Hepatocyte (in vitro differentiated cells): ENCODE measurements around the gene QDPR. TPM values are rescaled to one million over a fixed set of nuclear protein-coding genes. Genes with fewer than 3 reads are reported as not detected.

Source experiments
- DNase-seq: peaks from one replicate; pipeline ENCODE4 v3.0.0-alpha.2; 2016; ENCODE audit warnings: low spot score
- H2AFZ ChIP-seq: fragments of 200-600 bp; sonication (generic); 2 replicates; pipeline ENCODE4 v1.6.0; 2016; ENCODE audit warnings: antibody characterized with exemption, mild to moderate bottlenecking
- H3K27ac ChIP-seq: fragments of 200-600 bp; sonication (generic); 2 replicates; pipeline ENCODE4 v1.5.1; 2016; ENCODE audit warnings: mild to moderate bottlenecking
- H3K27me3 ChIP-seq: fragments of 200-600 bp; sonication (generic); 2 replicates; pipeline ENCODE4 v1.6.1; 2016
- H3K36me3 ChIP-seq: fragments of 200-600 bp; sonication (generic); replicated peaks from 2 replicates; pipeline ENCODE4 v1.5.1; 2016; ENCODE audit warnings: low read depth; ENCODE audit not compliant: insufficient read depth
- H3K4me1 ChIP-seq: fragments of 200-600 bp; sonication (generic); 2 replicates; pipeline ENCODE4 v1.5.1; 2016; ENCODE audit warnings: mild to moderate bottlenecking, moderate library complexity; ENCODE audit not compliant: insufficient read depth
- H3K4me2 ChIP-seq: fragments of 200-600 bp; sonication (generic); 2 replicates; pipeline ENCODE4 v1.6.0; 2016
- H3K4me3 ChIP-seq: fragments of 200-600 bp; sonication (generic); 2 replicates; pipeline ENCODE4 v1.5.1; 2016; ENCODE audit warnings: mild to moderate bottlenecking
- H3K79me2 ChIP-seq: fragments of 200-600 bp; sonication (generic); 2 replicates; pipeline ENCODE4 v1.6.0; 2017; ENCODE audit warnings: mild to moderate bottlenecking
- H3K9me2 ChIP-seq: fragments of 200-600 bp; sonication (generic); replicated peaks from 2 replicates; pipeline ENCODE4 v1.6.0; 2017; ENCODE audit warnings: mild to moderate bottlenecking; ENCODE audit not compliant: insufficient read depth
- H3K9me3 ChIP-seq: fragments of 200-600 bp; sonication (generic); 2 replicates; pipeline ENCODE4 v1.5.1; 2016; ENCODE audit warnings: low read depth, mild to moderate bottlenecking
- H4K20me1 ChIP-seq: fragments of 200-600 bp; sonication (generic); 2 replicates; pipeline ENCODE4 v1.6.0; 2016; ENCODE audit warnings: mild to moderate bottlenecking; ENCODE audit not compliant: insufficient read depth, poor library complexity, severe bottlenecking
- EZH2 ChIP-seq: fragments of 200-600 bp; sonication (generic); IDR thresholded peaks from 2 replicates; pipeline ENCODE4 v1.6.1; 2016; ENCODE audit warnings: antibody characterized with exemption, mild to moderate bottlenecking, borderline replicate concordance
- EZH2phosphoT487 ChIP-seq: fragments of 200-600 bp; sonication (generic); IDR thresholded peaks from one replicate; pipeline ENCODE4 v1.6.1; 2018; ENCODE audit warnings: antibody characterized with exemption, mild to moderate bottlenecking, low read depth, moderate library complexity; ENCODE audit not compliant: unreplicated experiment, severe bottlenecking
- WGBS: methylation state at CpG from one replicate; pipeline ENCODE4 v1.1.6; 2016; ENCODE audit warnings: low lambda C conversion rate; ENCODE audit errors: missing lambda C conversion rate; 5-methylcytosine and 5-hydroxymethylcytosine counted together
- polyA plus RNA-seq: library from polyadenylated mRNA; unstranded; fragments of >200 nt; fragmentation: Nextera tagmentation; extraction: Ambion mirVana; gene quantifications from 2 replicates; pipeline ENCODE4 v1.2.1, GENCODE V29; 2016
- total RNA-seq: library from RNA; depleted of rRNA; stranded (reverse); fragments of >200 nt; gene quantifications from 2 replicates; pipeline ENCODE4 v1.2.3, GENCODE V29; 2014
- TF ChIP-seq, protein P1 (sequence below): fragments of 200-600 bp; sonication (generic); IDR thresholded peaks from 2 replicates; pipeline ENCODE4 v1.5.1; 2016; ENCODE audit warnings: antibody characterized with exemption, mild to moderate bottlenecking; ENCODE audit not compliant: poor library complexity

QDPR gene
- total and polyA plus RNA-seq, 2 experiments from 2014 or later: 56.2 to 70.3 TPM

DNA sequence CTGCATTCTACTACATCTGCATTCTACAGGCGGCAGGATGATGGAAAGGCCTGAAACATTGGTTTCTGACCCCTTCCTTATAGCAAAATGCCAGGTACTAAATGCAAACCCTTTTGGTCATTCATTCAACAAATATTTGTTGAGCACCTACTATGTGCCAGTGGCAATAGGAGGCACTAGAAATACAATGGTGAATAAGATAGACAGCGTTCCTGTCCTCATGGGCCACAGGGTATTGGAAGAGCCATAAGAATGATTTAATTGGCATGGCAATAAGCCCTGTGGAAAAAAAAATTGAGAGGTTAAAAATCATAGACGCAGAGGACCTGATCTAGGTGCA, 47.8 kb upstream of the QDPR start:
- WGBS: 96% methylated on average over 3 of the region's 3 CpGs
- peak overlapping the region; percentile 54 for H3K27ac ChIP-seq
- no peaks in the 10 kb centered on the region for H3K4me1 ChIP-seq
- no peaks in the 10 kb centered on the region for H3K27me3 ChIP-seq
- no peak for DNase-seq
- H3K4me2 ChIP-seq: no peak overlapping the region
- no peaks in the 10 kb centered on the region for H4K20me1 ChIP-seq
- H3K36me3 ChIP-seq: no peaks in the 10 kb centered on the region
- no peaks in the 10 kb centered on the region for H3K9me3 ChIP-seq
- H3K4me3 ChIP-seq: no peak overlapping the region
- TF ChIP-seq EZH2: no peak
- no peaks in the 10 kb centered on the region for H3K79me2 ChIP-seq
- no peaks in the 10 kb centered on the region for H3K9me2 ChIP-seq
- H2AFZ ChIP-seq: no peak overlapping the region

DNA sequence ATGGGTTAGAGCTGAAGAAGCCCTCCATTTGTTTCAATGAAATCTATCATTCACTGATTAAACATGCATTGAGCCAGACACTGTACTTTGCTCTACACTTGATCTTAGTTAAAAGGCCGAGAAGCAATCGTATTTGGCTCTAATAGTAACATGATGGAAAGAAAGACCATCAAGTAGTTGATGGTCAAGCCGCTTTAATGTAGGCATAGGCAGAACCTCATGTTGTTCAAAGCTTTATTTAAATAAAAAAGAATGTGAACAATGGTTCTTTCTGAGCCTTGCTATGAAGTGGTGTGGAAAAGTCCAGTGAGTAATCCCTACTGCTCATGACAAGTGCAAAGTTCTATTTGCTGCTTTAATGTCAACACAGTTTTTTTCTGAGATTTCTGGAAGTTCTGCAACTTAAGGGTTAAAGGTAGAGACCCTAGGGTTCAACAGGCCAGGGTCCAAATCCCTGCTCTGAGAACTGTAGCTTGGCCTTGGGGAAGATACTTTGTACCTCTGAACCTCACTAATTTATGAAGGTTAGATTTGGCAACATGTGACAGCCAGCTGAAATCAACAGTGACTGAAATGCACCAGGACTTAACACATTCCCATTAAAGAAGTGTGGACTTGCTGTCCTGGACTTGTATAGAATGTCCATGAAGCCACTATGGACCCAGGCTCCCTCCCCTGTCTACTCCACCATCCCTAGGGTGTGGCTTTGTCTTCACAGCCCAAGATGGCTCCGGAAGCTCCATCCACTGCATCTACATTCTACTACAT, 47.2 kb upstream of the QDPR start:
- H3K27me3 ChIP-seq: no peaks in the 10 kb centered on the region
- H3K36me3 ChIP-seq: no peaks in the 10 kb centered on the region
- H3K9me2 ChIP-seq: no peaks in the 10 kb centered on the region
- H4K20me1 ChIP-seq: no peaks in the 10 kb centered on the region
- no peaks in the 10 kb centered on the region for H3K9me3 ChIP-seq
- H3K27ac ChIP-seq: peak overlapping the region; percentile 54
- TF ChIP-seq EZH2 (no peak), EZH2phosphoT487 (no peak)
- TF ChIP-seq, protein P1, sequence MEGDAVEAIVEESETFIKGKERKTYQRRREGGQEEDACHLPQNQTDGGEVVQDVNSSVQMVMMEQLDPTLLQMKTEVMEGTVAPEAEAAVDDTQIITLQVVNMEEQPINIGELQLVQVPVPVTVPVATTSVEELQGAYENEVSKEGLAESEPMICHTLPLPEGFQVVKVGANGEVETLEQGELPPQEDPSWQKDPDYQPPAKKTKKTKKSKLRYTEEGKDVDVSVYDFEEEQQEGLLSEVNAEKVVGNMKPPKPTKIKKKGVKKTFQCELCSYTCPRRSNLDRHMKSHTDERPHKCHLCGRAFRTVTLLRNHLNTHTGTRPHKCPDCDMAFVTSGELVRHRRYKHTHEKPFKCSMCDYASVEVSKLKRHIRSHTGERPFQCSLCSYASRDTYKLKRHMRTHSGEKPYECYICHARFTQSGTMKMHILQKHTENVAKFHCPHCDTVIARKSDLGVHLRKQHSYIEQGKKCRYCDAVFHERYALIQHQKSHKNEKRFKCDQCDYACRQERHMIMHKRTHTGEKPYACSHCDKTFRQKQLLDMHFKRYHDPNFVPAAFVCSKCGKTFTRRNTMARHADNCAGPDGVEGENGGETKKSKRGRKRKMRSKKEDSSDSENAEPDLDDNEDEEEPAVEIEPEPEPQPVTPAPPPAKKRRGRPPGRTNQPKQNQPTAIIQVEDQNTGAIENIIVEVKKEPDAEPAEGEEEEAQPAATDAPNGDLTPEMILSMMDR: no peak
- H3K4me3 ChIP-seq: no peak overlapping the region
- no peak overlapping the region for H2AFZ ChIP-seq
- H3K4me1 ChIP-seq: no peaks in the 10 kb centered on the region
- 80% methylated on average over 4 of the region's 4 CpGs for WGBS
- no peaks in the 10 kb centered on the region for H3K79me2 ChIP-seq
- no peak overlapping the region for H3K4me2 ChIP-seq
- peak; percentile 26 for DNase-seq

DNA sequence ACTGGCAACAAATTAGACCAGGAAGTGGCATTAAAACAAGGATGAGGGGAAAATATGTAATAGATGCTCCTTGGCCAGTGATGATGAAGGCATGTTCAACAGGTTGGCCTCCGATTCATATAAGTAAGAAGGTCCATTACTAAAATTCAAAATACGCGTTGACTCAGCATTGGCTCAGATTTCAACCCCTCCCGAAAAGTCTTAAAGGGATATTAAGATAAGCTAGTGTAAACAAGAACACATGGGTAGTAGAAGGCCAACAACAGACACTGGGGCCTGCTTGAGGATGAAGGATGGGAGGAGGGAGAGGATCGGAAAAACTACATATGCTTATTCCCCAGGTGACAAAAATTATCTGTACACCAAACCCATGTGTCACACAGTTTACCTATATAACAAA, 46.0 kb upstream of the QDPR start:
- DNase-seq: no peak
- Histone ChIP-seq H3K36me3 (no peaks in the 10 kb centered on the region), H3K4me1 (no peaks in the 10 kb centered on the region), H3K27ac (no peak overlapping the region), H3K4me3 (no peak overlapping the region), H4K20me1 (no peaks in the 10 kb centered on the region), H3K9me3 (no peaks in the 10 kb centered on the region), H2AFZ (no peak overlapping the region), H3K4me2 (no peak overlapping the region), H3K79me2 (no peaks in the 10 kb centered on the region), H3K9me2 (no peaks in the 10 kb centered on the region), H3K27me3 (no peaks in the 10 kb centered on the region)
- 42% methylated on average over 5 of the region's 5 CpGs for WGBS
- TF ChIP-seq EZH2phosphoT487 (no peak), EZH2 (no peak)
- TF ChIP-seq, protein P1: no peak

GRCh38 chr4:17556498-17556897, 44.6 kb upstream of the QDPR start:
- Histone ChIP-seq H3K36me3 (no peaks in the 10 kb centered on the region), H3K27me3 (no peaks in the 10 kb centered on the region), H3K4me1 (no peaks in the 10 kb centered on the region), H2AFZ (no peak overlapping the region), H3K9me2 (no peaks in the 10 kb centered on the region), H3K4me3 (no peak overlapping the region), H4K20me1 (no peaks in the 10 kb centered on the region), H3K4me2 (no peak overlapping the region), H3K27ac (no peak overlapping the region), H3K9me3 (no peaks in the 10 kb centered on the region), H3K79me2 (no peaks in the 10 kb centered on the region)
- DNase-seq: no peak
- TF ChIP-seq EZH2: no peak
- TF ChIP-seq EZH2phosphoT487: no peak
- TF ChIP-seq, protein P1: no peak
